ENCODE data around the gene RGS6. TPM values are rescaled to one million over a fixed set of nuclear protein-coding genes. Genes with fewer than 3 reads are reported as not detected.
A peak's percentile ranks its signal among the peaks of the same experiment; 100 is the strongest.

Gene RGS6
- total RNA-seq, 1 donor from 2014 or later = 26.1 TPM

DNA sequence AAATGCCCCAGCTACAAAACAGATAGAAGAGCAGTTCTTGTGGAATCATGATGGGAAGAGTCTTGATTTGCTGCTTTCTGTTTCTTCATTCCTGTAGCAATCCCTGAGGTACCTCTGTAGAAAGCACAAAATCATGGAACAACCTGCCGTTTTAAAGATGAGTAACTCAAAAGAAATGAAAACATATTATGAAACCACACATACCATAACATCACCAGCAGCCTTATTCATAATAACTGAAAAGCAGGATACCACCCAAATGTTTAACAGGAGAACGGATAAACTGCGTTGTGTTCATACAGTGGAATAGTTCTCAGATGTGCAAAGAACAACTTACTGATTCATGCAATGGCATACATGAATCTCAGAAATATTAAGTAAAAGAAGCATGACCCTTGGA lies 188.1 kb downstream of the RGS6 start:
- DNase-seq = no peak
- intact Hi-C loops (cut with DNase I) = no loop called here
- no peak for ATAC-seq (ENCODE audit: poor library complexity)

DNA sequence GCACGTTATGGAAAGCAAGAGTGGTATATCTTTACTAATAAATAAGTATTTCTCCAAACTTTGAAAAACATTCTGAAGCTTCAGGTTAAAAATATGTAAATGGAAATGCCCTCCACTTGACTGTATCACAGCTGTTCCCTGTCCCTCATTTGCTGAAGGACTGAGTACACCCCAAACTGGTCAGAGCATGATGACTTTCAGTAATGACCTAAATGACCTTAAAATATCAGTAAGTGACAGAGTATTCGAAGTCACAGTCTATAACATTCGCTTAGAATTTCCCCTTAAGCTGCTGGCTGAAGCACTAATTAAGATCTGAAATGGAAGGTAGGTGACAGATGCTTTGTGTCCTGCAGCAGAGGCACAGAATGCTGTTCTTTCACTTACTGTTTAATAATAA lies 191.5 kb downstream of the RGS6 start:
- ATAC-seq (ENCODE audit: poor library complexity) (no peak), DNase-seq (no peak)
- intact Hi-C loops (cut with DNase I) = no loop called here

DNA sequence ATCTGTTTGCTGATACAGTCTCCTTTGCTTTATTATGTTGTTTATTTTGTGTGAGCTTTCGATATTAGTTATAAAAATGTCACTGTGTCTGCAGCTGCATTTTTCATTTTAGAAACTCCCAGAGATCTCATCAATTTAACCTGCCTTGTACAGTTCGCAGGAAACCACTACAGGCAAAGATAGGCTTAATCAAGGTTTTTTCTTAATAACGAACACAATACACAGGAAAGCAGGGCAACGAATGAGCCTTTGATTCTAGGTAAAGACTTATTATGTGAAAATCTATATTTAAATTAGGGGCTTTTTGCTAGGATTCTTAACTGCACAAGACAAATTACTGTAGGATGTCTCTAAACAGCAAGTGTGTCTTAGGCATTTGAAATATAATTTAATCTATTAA lies 191.9 kb downstream of the RGS6 start:
- no peak for ATAC-seq (ENCODE audit: poor library complexity)
- no peak for DNase-seq
- intact Hi-C loops (cut with DNase I) = no loop called here

DNA sequence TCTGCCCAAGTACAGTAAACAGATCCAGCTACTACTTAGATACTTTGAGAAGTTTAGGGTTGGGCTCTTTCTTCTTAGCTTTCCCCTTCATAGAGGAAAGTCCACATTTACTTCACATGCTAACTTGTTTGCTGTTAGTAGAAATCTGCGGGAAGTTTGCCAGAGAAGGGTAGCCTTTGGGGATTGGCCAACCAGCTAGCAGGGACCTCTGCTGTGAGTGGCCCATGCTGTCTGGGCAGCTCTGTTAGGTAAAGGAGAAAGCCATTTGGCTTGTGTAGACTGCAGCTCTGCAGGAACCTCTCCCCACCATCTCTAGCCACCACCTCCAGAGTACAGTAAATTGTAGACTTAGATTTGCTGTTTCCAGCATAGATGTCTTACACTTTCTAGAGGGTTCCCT lies 193.9 kb downstream of the RGS6 start:
- intact Hi-C loops (cut with DNase I) = no loop called here
- ATAC-seq (ENCODE audit: poor library complexity) (no peak), DNase-seq (no peak)

DNA sequence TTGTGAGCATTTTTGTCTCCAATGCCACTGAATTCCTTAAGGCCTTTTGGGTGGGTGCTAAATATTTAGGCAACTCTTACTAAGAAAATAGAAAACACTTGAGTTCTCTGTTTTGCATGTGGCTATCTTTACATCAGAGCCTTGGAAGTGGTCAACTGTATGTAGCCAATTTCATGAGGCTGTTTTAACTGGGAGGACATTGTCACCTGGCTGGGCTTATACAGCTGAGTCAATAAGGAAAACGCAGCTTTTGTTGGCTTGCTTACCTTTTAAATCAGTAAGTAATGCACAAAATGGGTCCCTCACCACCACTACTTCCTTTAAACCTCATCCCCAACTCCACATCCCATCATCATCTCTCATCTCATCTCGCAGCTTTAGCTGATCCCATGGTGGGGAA lies 194.3 kb downstream of the RGS6 start:
- DNase-seq (no peak), ATAC-seq (ENCODE audit: poor library complexity) (no peak)
- intact Hi-C loops (cut with DNase I) = no loop called here

DNA sequence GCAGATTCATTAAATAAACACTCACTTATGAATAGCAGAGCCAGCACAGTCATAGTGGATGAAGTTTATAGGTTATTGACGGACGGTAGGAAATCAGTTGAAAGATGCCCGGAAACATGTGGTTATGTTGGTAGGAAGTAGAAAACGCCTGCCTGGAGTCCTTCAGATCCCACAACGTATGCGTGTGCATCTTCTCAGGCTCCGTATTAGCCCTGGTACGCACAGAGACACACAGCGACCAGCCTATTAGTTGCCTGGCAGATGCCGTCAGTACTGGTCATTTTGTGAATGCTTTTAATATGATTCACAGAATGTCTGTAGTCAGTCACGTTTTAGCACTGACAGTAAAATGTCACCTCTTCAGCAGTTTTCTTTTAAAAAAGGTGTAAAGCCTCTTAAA lies 196.4 kb downstream of the RGS6 start:
- ATAC-seq (ENCODE audit: poor library complexity) (no peak), DNase-seq (no peak)
- intact Hi-C loops (cut with DNase I) = no loop called here

DNA sequence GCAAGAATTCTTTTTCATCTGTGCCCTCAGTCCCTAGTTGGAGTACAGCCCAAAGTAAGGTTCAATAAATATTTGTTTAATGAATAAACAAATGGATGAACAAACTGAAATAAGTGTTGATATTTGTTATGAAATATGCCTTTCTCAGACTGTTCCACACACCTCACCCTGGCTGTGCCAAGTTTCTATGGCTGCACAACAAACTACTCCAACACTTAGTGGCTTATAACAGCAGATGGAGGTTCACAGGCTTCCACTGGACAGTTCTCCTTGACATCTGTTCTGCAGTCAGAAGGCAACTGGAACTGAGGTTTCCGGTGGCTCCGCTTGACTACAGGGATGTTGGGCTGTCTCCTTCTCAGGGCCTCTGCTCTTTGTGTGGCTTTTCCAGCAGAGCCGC lies 197.1 kb downstream of the RGS6 start:
- ATAC-seq (ENCODE audit: poor library complexity) = peak; percentile 87
- intact Hi-C loops (cut with DNase I) = no loop called here
- no peak for DNase-seq

DNA sequence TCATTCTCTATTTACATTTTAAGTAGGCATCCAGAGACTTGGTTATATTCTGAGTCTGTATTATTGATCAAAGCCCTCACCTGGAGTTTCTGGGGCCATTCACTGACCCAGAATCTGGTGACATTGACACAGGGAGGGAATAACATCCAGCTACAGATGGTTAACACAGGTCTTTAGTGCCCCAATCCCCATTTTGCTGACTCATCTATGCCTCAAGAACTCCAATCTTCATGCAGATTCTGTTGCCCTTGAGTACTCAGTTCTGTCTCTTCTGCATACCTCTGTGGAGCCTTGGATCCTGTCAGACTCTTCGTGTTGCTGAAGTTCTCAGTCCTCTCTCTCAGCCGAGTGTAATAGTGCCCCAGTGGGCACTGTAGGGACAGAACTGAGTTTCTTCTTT lies 208.9 kb downstream of the RGS6 start:
- intact Hi-C loops (cut with DNase I) = no loop called here
- DNase-seq = no peak
- no peak for ATAC-seq (ENCODE audit: poor library complexity)

DNA sequence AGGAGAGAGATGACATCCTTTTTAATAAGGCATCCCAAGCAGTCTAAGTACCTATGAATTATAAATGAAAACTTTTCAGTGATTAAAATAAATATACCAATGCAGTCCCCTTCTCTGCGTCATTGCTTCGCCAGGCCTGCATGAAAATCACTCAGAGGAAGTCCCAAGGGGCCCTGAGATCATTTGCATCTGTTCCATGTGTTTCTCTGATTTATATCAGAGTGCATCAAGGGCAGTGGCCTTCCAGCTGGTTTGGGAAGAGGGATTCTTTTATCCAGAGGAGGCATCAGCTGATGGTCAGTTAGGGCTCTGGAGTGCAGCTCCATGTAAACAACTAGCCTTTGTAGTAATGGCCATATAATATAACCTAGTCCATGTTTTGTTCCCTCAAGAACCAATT lies 210.1 kb downstream of the RGS6 start:
- no peak for ATAC-seq (ENCODE audit: poor library complexity)

DNA sequence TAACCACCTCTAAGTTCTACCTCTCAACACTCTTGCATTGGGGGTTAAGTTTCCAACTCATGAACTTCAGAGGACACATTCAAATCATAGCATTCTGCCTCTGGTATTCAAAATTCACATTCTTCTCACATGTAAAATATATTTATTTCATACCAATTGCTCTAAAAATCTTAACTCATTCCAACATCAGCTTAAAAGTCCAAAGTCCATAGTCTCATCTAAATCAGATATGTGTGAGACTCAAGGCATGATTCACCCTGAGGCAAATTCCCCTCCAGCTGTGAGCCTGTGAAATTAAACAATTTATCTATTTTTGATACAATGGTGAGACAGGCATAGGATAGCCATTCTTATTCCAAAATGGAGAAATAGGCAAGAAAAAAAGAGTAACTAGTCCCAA lies 214.0 kb downstream of the RGS6 start:
- DNase-seq = no peak
- intact Hi-C loops (cut with DNase I) = no loop called here
- ATAC-seq (ENCODE audit: poor library complexity) = no peak

More for the DNA sequence above, 210.1 kb downstream of the RGS6 start:
- intact Hi-C loops (cut with DNase I) = no loop called here
- no peak for DNase-seq

DNA sequence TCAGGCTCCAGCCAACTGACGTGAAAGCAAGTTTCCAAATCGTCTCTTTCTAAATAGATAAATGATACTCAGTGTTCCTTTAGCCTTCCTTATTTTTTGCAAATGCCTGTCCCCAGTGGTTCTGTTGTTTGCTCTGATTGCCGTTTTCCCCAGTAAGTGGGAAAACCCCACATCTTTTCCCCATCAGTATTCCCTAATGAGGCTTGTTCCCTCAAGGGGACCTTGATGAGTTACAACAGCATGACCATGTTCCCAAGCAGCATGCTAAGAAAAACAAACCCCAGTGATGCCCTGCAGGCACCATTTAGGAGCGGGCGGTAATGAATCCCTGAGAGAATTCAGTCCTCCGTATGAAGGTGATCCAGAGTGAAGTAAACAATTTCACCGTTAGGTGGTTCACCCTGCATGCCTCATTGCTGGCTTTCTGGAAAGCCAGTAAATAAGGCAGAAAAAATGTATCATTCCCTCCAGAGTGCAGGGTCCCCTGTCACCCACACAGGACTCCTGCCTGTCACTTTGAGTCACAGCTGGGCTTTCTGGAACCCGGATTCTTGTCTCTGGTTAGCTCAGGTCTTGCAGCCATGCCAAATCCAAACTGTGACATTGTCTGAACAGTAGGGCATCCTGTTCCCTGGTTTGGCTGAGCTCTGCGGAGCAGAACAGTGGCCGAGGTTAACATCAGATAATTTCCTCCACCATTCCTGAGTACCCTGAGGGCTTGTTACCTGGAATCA lies 222.6 kb downstream of the RGS6 start:
- intact Hi-C loops (cut with DNase I) = no loop called here
- ATAC-seq (ENCODE audit: poor library complexity) = peak; percentile 48
- no peak for DNase-seq

DNA sequence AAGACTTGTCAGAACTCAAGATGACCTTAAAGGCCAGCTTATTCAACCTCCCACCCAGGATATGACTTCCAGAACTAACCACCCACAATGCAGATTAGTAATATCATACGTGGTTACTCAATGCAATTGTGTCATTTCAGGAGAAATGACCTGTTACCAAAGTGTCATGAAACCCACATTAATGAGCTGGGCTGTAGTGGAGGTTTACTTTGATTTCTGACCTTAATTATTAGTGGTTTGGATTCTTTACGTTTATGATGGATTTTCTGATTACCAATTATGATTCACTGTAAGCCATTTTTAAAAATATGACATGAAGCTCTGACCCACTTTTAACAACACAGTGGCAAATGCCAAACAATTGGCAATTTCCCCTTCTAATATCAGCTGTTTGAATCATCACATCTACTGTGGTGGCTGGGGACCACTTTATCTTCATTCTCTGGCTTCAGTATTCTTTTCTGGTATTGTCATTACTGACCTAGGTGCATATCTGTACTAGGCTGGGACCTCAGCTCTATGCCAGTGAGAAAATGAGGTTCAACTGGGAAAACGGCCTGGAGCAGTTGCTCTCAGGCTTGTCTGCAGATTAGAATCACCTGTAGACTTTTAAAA lies 223.3 kb downstream of the RGS6 start:
- no peak for ATAC-seq (ENCODE audit: poor library complexity)
- intact Hi-C loops (cut with DNase I) = no loop called here
- DNase-seq = no peak

DNA sequence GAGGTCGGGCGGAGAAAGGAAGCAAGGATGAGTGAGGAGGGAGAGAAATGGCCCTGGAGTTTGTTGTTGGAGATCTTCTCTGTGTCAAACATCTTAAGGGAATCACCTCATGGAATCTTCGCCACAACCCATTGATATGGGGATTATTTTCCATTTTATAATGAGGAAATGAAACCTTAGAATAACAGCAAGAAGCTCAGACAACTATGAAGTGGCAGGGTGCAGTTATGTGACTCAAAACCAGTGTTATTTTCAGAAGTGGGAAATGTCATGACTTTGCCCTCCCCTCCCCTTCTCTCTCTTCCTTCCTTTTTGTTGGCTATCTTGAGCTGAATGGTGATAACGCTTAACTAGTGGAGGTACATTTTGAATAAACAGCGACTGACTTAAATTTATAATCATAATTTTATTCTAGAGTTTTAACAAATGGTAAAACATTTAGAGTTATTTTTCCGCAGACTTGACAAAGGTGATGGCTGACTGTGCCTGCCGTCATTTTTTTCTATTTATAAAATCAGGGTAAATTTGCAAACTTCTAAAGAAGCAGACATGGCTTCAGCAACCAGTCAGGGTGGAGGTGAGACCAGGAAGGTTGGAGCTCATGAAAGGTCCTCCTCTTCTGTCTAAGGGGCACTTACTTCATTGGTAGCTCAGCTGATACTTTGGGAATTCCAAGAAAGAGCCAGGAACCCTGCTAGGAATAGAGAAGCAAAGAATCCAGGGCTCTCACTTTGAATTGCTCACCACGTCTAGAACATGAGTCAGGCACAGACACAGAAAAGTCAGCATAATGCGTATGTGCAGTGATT lies 232.4 kb downstream of the RGS6 start:
- DNase-seq (no peak), ATAC-seq (ENCODE audit: poor library complexity) (no peak)
- intact Hi-C loops (cut with DNase I) = no loop called here

DNA sequence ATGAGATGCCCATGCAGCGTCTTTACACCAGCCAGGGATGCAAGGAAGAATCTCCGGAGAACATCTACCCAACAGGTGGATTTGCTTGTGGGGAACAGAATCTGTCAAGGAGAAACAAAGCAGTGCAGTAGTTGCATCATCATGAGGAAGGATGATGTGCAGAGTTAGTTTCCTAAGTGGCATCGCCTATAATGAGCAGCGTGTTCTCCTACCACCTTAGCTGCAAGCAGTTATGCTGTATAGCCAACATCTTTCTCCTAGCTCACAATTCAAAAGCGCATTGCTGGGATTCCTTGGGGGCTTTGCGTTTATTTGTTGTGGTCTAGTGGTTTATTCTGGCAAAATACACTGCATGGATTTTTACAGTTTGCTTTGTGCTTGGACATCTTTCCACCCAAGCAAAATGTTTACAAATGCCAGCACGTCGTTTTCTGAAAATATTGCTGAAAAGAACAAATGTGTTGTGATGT lies 233.0 kb downstream of the RGS6 start:
- ATAC-seq (ENCODE audit: poor library complexity) (no peak), DNase-seq (no peak)
- intact Hi-C loops (cut with DNase I) = no loop called here

DNA sequence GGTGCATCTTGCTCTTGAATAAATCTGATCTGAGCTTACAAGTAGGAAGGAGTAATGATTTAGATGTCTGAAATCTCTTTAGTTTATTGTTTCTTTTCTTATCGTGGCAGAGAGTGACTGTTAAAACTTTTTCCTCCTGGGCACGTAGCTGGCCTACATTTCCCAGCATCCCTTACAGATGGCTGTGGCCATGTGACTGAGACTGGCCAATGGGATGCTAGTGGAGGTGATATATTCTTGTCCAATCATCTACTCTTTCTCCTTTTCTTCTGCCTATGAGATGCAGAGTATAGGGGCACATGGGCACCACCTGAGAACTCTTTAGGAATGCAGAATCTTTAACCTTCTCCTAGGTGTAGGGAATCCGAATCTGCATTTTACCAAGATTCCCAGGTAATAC lies 237.3 kb downstream of the RGS6 start:
- ATAC-seq (ENCODE audit: poor library complexity) = peak; percentile 34
- DNase-seq = no peak
- intact Hi-C loops (cut with DNase I) = no loop called here

DNA sequence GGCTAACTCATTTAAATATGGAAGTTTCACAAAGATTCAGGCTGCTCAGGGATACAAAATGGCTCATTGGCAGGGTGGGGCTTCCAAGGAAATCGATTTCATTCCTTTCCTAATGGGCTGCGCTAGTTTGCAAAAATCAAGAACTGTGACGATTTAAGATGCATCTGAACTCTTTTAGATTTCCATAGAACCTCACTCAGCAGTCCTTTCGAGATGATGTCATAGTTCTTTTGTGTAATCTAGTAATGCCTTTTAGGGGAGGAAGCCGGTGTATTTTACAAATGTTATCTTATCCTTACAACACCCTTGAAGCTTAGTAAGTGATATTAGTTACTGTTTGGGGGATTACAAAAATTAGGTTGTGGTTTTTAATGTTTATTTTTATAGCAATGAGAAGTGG lies 239.8 kb downstream of the RGS6 start:
- intact Hi-C loops (cut with DNase I) = no loop called here
- DNase-seq = no peak
- no peak for ATAC-seq (ENCODE audit: poor library complexity)

DNA sequence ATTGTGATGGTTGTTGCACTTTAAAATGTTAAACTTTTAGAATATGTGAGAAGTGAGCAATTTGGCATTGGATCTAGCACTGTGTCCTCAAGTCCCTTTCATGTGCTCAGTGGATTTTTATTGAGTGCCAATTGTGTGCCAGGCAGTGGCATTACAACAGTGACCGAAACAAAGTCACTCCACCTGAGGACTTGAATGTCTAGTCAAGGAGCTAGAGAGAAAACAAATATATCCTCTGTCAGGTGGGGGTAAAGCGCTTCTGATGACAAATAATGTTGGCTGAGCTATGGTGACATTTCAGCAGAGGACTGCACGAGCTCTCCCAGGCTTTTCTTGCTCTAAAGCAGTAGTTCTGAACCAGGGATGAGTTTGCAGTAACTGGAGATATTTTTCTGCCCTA lies 240.4 kb downstream of the RGS6 start:
- intact Hi-C loops (cut with DNase I) = no loop called here
- ATAC-seq (ENCODE audit: poor library complexity) (peak; percentile 33), DNase-seq (no peak)

DNA sequence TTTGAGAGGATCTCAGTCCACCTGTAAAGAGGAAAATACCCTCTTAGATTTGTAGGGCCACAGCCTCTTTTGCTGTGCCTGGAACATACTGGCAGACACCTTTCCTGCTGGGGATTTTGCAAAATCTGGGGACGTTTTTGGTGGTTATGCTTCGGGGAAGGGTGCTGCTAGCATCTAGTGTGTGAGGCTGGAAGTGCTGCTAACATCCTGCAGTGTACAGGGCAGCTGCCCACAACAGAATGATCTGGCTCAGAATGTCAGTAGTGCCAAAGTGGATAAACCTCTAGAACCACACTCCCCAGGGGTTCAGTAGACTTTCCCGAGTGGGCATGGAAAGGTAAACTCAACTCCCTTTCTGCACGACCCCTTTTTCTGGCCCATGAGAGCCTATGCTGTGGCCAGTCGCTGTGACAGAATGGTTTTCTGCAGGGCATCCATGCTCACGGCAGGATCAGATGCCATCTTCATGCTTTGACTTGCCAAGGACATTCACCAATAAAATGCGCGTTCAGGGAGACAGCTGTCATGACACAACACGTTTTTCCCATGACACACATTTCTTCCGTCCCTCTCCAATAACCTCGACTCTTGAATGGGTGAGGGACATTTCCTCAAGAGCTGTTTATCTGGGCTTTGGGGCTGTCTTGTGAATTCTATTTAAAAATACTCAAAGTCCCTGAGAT lies 240.9 kb downstream of the RGS6 start:
- ATAC-seq (ENCODE audit: poor library complexity) (no peak), DNase-seq (no peak)
- intact Hi-C loops (cut with DNase I) = no loop called here

DNA sequence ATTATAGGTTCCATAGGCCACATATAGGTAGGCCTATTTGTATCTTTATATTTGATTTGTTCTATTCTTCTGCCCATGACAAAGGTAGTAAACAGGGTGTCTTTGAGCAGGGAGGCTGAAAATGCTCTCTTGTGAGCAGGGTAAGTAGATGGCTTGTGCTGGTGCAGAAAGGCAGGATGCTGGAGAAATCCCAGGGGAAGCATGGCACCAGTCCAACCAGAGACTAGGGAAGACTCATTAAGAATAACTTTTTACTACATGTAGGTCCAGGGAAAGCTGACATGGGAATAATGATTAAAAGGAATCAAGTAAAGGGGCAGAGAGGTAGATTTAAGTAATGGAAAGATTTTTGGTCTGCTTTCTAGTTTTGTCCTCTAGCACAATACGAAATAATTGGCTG lies 245.0 kb downstream of the RGS6 start:
- DNase-seq (no peak), ATAC-seq (ENCODE audit: poor library complexity) (no peak)
- intact Hi-C loops (cut with DNase I) = no loop called here

Measured in Right ventricle myocardium superior (tissue), 1 donor.